ENCODE data around the gene ZMYM2.

Gene ZMYM2

DNA sequence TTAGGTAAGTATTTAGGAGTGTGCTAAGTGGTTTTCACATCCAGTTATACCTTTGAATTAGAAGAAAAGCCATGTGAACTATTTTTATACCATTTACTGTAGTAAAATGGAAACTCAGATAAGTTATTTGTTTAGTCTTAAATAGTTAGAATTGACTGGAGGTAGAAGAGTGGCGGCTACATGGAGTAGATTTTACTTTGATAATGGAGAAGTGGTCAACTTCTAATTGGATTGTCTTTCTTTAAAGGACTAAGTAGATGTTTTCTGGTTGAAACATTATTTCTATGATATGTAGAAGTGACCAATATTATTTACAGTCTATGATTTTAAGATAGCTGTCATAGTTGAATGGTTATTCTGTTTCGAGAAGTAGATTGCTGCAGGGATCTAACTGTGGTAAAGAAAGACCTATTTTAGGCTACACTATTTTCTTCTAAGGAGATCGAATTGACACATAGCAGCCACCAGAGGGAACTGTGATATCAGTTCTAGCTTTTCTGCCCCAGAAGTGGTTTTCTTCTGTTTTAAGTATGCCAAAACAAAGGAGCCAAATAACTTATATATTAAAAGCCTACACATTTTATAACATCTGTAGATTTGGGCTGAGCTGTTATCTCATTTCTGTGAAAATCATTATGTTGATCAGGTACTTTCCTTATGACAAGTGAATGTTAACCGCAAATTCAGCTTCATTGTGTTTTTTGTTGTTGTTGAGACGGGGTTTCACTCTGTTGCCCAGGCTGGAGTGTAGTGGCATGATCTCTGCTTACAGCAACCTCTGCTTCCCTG, 26.1 kb downstream of the ZMYM2 start:
- peak; percentile 29 for DNase-seq (ENCODE audit: low read depth)
- peak; percentile 55 for TF ChIP-seq CTCF (IDR thresholded peaks at IDR 0.05; ENCODE audit: insufficient read depth, low read depth, low read length, missing control alignments)
- H3K4me3 ChIP-seq (ENCODE audit: low read length), result no peak overlapping the region

DNA sequence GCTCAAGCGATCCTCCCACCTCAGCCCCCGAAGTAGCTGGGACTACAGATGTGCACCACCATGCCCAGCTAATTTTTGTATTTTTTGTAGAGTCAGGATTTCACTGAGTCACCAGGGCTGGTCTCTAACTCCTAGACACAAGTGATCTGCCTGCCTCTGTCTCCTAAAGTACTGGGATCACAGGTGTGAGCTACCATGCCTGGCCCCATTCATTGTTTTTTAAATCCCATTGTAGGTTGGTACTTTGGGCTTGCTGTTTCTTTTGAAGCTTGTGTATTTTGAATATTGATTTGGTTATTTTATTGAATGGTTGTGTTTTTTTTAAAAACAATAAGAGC, 26.7 kb downstream of the ZMYM2 start:
- H3K4me3 ChIP-seq (ENCODE audit: low read length), result no peak overlapping the region
- no peak for TF ChIP-seq CTCF (IDR thresholded peaks at IDR 0.05; ENCODE audit: insufficient read depth, low read depth, low read length, missing control alignments)
- no peak for DNase-seq (ENCODE audit: low read depth)

GRCh38 chr13:19991531-19991930, 33.0 kb downstream of the ZMYM2 start:
- peak; percentile 57 for DNase-seq (ENCODE audit: low read depth)
- no peak overlapping the region for H3K4me3 ChIP-seq (ENCODE audit: low read length)
- TF ChIP-seq CTCF (IDR thresholded peaks at IDR 0.05; ENCODE audit: insufficient read depth, low read depth, low read length, missing control alignments), result no peak

- TF ChIP-seq CTCF (IDR thresholded peaks at IDR 0.05; ENCODE audit: insufficient read depth, low read depth, low read length, missing control alignments), result no peak
- no peak for DNase-seq (ENCODE audit: low read depth)
- no peak overlapping the region for H3K4me3 ChIP-seq (ENCODE audit: low read length)
Measured at GRCh38 chr13:19993024-19993423, 34.5 kb downstream of the ZMYM2 start.

DNA sequence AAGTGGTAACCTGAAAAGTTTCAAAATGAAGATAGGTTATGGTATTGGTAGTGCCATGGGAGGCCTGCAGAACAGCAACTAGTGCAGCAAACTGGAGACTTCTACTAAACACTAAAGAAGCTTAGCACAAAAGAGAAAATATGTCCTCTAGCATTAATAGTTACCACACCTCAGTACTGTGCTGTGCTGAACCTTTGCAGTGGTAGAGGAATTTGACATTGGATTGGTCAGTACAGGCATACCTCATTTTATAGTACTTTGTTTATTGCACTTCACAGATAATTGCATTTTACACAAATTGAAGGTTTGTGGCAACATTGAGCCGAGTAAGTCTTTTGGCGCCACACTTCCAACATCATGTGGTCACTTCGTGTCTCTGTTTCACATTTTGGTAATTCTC, 40.4 kb downstream of the ZMYM2 start:
- TF ChIP-seq CTCF (IDR thresholded peaks at IDR 0.05; ENCODE audit: insufficient read depth, low read depth, low read length, missing control alignments), result no peak

GRCh38 chr13:20000062-20000552, 41.6 kb downstream of the ZMYM2 start:
- no peak overlapping the region for H3K4me3 ChIP-seq (ENCODE audit: low read length)
- no peak for TF ChIP-seq CTCF (IDR thresholded peaks at IDR 0.05; ENCODE audit: insufficient read depth, low read depth, low read length, missing control alignments)
- no peak for DNase-seq (ENCODE audit: low read depth)

More for the DNA sequence above, 40.4 kb downstream of the ZMYM2 start:
- H3K4me3 ChIP-seq (ENCODE audit: low read length), result no peak overlapping the region
- DNase-seq (ENCODE audit: low read depth), result no peak

All from epithelial cell of esophagus (primary cell).